ENCODE measurements around the gene GPR15LG. TPM values are rescaled to one million over a fixed set of nuclear protein-coding genes. Genes with fewer than 3 reads are reported as not detected.

GPR15LG gene
- total RNA-seq, 1 experiment from 2014 or later = not detected

GRCh38 chr10:84225427-84226173 lies 52.0 kb downstream of the GPR15LG start, which contains the start of gene LRIT2 (continued):
- TF ChIP-seq POLR2AphosphoS5 (IDR thresholded peaks at IDR 0.05; ENCODE audit: low read depth, low read length) = no peak
- TF ChIP-seq CBX3 (IDR thresholded peaks at IDR 0.05; ENCODE audit: low read depth) = no peak
- no peak for TF ChIP-seq SP1 (IDR thresholded peaks at IDR 0.05; ENCODE audit: low read depth)
- no peak for TF ChIP-seq TCF7L2 (IDR thresholded peaks at IDR 0.05; ENCODE audit: borderline replicate concordance, extremely low read depth, insufficient read depth, insufficient read length)
- no peak for TF ChIP-seq EZH2 (IDR thresholded peaks at IDR 0.05)
- TF ChIP-seq MAX (IDR thresholded peaks at IDR 0.05) = no peak
- TF ChIP-seq ATF3 (IDR thresholded peaks at IDR 0.05) = no peak
- no peak for TF ChIP-seq EGR1 (IDR thresholded peaks at IDR 0.05; ENCODE audit: low read depth)
- no peak for TF ChIP-seq RAD21 (IDR thresholded peaks at IDR 0.05; ENCODE audit: low read depth)
- TF ChIP-seq ZNF274 (IDR thresholded peaks at IDR 0.05; ENCODE audit: low read depth, low read length) = no peak
- TF ChIP-seq CEBPB (IDR thresholded peaks at IDR 0.05; ENCODE audit: low read depth) = no peak
- TF ChIP-seq POLR2A (IDR thresholded peaks at IDR 0.05; ENCODE audit: borderline replicate concordance, extremely low read depth, insufficient read depth, insufficient read length) = no peak
- no peak for TF ChIP-seq SRF (IDR thresholded peaks at IDR 0.05; ENCODE audit: low read depth)

GRCh38 chr10:84226616-84227015 lies 53.0 kb downstream of the GPR15LG start:
- Histone ChIP-seq H4K20me1 (ENCODE audit: insufficient read depth) (no peaks in the 10 kb centered on the region), H3K36me3 (ENCODE audit: control insufficient read depth in 1 of 2, insufficient read depth in 2 of 2, low read length in 2 of 2) (no peaks in the 10 kb centered on the region), H3K9ac (ENCODE audit: low read length) (no peak overlapping the region), H3K27ac (ENCODE audit: low read depth, low read length) (no peak overlapping the region), H3K4me1 (ENCODE audit: control insufficient read depth in 1 of 2, insufficient read depth in 2 of 2, low read length in 2 of 2) (no peaks in the 10 kb centered on the region), H3K27me3 (ENCODE audit: insufficient read depth, low read length) (peaks cover 37% of the 10 kb centered on the region), H3K9me2 (ENCODE audit: insufficient read depth) (no peaks in the 10 kb centered on the region), H3K4me3 (replicated peaks in 1 of 2; ENCODE audit: low read depth in 1 of 2, low read length in 2 of 2) (no peak overlapping the region), H3K4me2 (ENCODE audit: low read length) (no peak overlapping the region), H3K9me3 (ENCODE audit: control insufficient read depth in 1 of 2, insufficient read depth in 1 of 2, low read depth in 1 of 2, low read length in 2 of 2) (no peaks in the 10 kb centered on the region), H3K79me2 (ENCODE audit: insufficient read depth, low read length) (no peaks in the 10 kb centered on the region), H2AFZ (ENCODE audit: low read depth, low read length, poor library complexity, severe bottlenecking) (no peak overlapping the region)
- POLR2A ChIA-PET = no interaction called here
- intact Hi-C loops (cut with micrococcal nuclease) = no loop called here
- CTCF ChIA-PET = no interaction called here
- no peak for ATAC-seq
- no peak for TF ChIP-seq REST (IDR thresholded peaks at IDR 0.05; ENCODE audit: low read depth)
- BruUV-seq (replicated peaks) = no TSS peak
- RAD21 ChIA-PET (ENCODE audit: low non-redundant PET in 1 of 2, low total read pairs in 2 of 2, uncharacterized antibody in 2 of 2, unreplicated experiment in 2 of 2) = no interaction called here
- no peak for DNase-seq (ENCODE audit: low read depth, low spot score)
